HL-60 (cell line): ENCODE results near the gene PBX3.

Source experiments
- POLR2AphosphoS5 ChIP-seq: IDR thresholded peaks from 2 replicates; pipeline ENCODE4 v1.6.1; 2012; ENCODE audit warnings: low read depth
- SPI1 ChIP-seq: IDR thresholded peaks from 2 replicates; pipeline ENCODE4 v1.6.1; 2012; ENCODE audit warnings: low read depth, mild to moderate bottlenecking, borderline replicate concordance
- TF ChIP-seq, protein P1 (sequence below): IDR thresholded peaks from one replicate; pipeline ENCODE4 v1.5.1; 2011; ENCODE audit warnings: low read length, control low read depth, inconsistent platforms; ENCODE audit not compliant: insufficient read depth

DNA sequence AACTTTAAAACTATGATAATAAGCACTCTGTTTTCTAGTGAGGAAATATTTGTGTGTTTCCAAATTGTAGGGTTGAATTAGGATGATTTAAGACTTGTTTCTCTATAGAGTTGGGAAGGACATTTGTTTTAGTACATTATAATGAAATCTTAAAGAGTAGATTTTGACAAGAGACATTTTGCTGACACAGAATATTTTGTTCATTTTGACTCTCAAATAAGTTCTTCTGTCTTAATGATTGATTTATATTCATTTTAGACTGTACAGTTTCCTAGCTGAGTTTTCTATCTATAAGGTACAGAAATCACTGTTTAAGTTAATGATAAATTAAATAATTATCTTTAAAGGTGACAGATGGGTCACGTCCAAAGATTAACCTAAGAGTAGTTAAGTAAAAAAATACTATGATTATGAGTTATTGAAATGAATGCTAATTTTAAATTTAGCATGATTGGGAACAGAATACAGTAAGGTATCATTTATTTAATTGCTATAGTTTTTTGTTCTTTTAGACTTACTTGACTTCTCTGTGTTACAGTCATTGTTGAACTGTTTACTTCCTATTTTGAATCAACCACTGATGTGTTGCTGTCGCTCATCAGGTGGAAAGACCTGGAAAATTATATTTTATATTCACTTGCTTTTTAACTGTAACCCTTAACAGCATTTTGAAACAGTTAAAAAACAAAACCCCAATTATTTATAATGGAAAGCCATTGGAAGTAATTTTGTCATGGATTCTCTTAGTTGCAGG lies 19.5 kb downstream of the PBX3 start:
- TF ChIP-seq POLR2AphosphoS5 (no peak), SPI1 (no peak)
- TF ChIP-seq, protein P1, sequence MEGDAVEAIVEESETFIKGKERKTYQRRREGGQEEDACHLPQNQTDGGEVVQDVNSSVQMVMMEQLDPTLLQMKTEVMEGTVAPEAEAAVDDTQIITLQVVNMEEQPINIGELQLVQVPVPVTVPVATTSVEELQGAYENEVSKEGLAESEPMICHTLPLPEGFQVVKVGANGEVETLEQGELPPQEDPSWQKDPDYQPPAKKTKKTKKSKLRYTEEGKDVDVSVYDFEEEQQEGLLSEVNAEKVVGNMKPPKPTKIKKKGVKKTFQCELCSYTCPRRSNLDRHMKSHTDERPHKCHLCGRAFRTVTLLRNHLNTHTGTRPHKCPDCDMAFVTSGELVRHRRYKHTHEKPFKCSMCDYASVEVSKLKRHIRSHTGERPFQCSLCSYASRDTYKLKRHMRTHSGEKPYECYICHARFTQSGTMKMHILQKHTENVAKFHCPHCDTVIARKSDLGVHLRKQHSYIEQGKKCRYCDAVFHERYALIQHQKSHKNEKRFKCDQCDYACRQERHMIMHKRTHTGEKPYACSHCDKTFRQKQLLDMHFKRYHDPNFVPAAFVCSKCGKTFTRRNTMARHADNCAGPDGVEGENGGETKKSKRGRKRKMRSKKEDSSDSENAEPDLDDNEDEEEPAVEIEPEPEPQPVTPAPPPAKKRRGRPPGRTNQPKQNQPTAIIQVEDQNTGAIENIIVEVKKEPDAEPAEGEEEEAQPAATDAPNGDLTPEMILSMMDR: no peak
